ENCODE results near the gene BAZ2B. TPM values are rescaled to one million over a fixed set of nuclear protein-coding genes. Genes with fewer than 3 reads are reported as not detected.

BAZ2B gene
- total and polyA plus RNA-seq, 2 donors (not counting 3 experiments of a cell fraction or from before 2014, with no cell fraction given): 22.1 to 73.8 TPM

DNA sequence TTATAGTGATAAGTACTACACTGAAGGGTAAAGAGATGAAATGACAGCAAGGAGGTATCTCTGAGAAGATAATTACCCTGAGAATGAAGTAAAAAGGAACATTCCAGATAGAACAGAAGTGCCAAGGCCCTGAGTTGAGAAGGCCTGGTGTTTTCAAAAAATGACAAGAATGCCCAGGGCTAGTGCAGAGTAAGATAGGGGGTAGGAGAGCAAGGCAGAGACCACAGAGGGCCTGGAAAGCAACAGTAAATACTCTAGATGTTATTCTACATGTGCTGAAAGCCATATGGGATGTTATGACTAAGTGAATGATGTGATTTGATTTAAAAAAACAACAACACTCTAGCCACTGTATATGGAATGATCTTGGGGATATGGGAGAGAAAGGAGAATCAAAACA, 52.3 kb downstream of the BAZ2B start:
- ChIA-PET POLR2A (no interaction called here), CTCF (no interaction called here)
- H3K79me2 ChIP-seq (ENCODE audit: control insufficient read depth, insufficient read depth, low read length): peaks cover 4% of the 10 kb centered on the region
- no peak for TF ChIP-seq FOS (IDR thresholded peaks at IDR 0.05; ENCODE audit: borderline replicate concordance, insufficient read depth, low read length)
- TF ChIP-seq EZH2 (IDR thresholded peaks at IDR 0.05; ENCODE audit: borderline replicate concordance, low read depth, low read length, severe bottlenecking): no peak
- TF ChIP-seq GATA2 (IDR thresholded peaks at IDR 0.05; ENCODE audit: insufficient read depth, insufficient read length, low read depth, low read length): no peak
- TF ChIP-seq, protein P1, sequence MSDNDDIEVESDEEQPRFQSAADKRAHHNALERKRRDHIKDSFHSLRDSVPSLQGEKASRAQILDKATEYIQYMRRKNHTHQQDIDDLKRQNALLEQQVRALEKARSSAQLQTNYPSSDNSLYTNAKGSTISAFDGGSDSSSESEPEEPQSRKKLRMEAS (IDR thresholded peaks at IDR 0.05; ENCODE audit: insufficient read depth, insufficient read length): no peak
- no peak for TF ChIP-seq POLR2A (IDR thresholded peaks at IDR 0.05; ENCODE audit: low read depth, low read length)
- no peak for TF ChIP-seq MYC (IDR thresholded peaks at IDR 0.05; ENCODE audit: low read depth, low read length)
- TF ChIP-seq, protein P2, sequence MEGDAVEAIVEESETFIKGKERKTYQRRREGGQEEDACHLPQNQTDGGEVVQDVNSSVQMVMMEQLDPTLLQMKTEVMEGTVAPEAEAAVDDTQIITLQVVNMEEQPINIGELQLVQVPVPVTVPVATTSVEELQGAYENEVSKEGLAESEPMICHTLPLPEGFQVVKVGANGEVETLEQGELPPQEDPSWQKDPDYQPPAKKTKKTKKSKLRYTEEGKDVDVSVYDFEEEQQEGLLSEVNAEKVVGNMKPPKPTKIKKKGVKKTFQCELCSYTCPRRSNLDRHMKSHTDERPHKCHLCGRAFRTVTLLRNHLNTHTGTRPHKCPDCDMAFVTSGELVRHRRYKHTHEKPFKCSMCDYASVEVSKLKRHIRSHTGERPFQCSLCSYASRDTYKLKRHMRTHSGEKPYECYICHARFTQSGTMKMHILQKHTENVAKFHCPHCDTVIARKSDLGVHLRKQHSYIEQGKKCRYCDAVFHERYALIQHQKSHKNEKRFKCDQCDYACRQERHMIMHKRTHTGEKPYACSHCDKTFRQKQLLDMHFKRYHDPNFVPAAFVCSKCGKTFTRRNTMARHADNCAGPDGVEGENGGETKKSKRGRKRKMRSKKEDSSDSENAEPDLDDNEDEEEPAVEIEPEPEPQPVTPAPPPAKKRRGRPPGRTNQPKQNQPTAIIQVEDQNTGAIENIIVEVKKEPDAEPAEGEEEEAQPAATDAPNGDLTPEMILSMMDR (IDR thresholded peaks at IDR 0.05; ENCODE audit: extremely low read depth in 1 of 2, insufficient read depth in 1 of 2, low read depth in 1 of 2, low read length in 2 of 2): no peak
- no peak for TF ChIP-seq JUN (IDR thresholded peaks at IDR 0.05; ENCODE audit: borderline replicate concordance, insufficient read depth, insufficient read length, low read depth)
- no peak for TF ChIP-seq POLR2AphosphoS5 (IDR thresholded peaks at IDR 0.05; ENCODE audit: insufficient read depth, low read depth, low read length)
- H3K9me1 ChIP-seq (replicated peaks; ENCODE audit: control insufficient read depth, extremely low read depth, insufficient read depth, low read length): no peaks in the 10 kb centered on the region
- no peaks in the 10 kb centered on the region for H3K27me3 ChIP-seq (ENCODE audit: control insufficient read depth in 2 of 2, insufficient read depth in 2 of 2, low read length in 2 of 2)
- H3K36me3 ChIP-seq (ENCODE audit: control insufficient read depth in 2 of 2, extremely low read depth in 1 of 2, insufficient read depth in 2 of 2, low read length in 2 of 2): no peaks in the 10 kb centered on the region
- peaks cover 2% of the 10 kb centered on the region for H4K20me1 ChIP-seq (replicated peaks; ENCODE audit: control insufficient read depth, extremely low read depth, insufficient read depth, low read length)
- H2AFZ ChIP-seq (ENCODE audit: low read depth, low read length): no peak overlapping the region
- no peak for DNase-seq (ENCODE audit: low read depth, low spot score)
- dilution Hi-C loops (cut with MboI; ENCODE audit: extremely low pct_ligation_motif_present, low sequenced_read_pairs): no loop called here
- H3K27ac ChIP-seq (ENCODE audit: insufficient read depth, low read depth, low read length): no peak overlapping the region
- no TSS peak for BruUV-seq (replicated peaks)
- no peak for FAIRE-seq
- no peaks in the 10 kb centered on the region for H3K9me3 ChIP-seq (replicated peaks; ENCODE audit: control insufficient read depth, insufficient read depth, low read length)
- intact Hi-C loops (cut with micrococcal nuclease): no loop called here
- H3K4me1 ChIP-seq (ENCODE audit: control insufficient read depth, extremely low read depth, insufficient read depth, low read length): no peaks in the 10 kb centered on the region
- H3K9ac ChIP-seq (replicated peaks; ENCODE audit: extremely low read depth, insufficient read depth, low read length): no peak overlapping the region
- no peak overlapping the region for H3K4me3 ChIP-seq (replicated peaks in 1 of 3; ENCODE audit: insufficient read depth in 1 of 3, low read depth in 1 of 3, low read length in 3 of 3)
- H3K4me2 ChIP-seq (ENCODE audit: insufficient read depth, low read length): no peak overlapping the region

Measured in endothelial cell of umbilical vein (primary cell).